Measurements from ENCODE around the gene TAF4B.
"Not testable (repeated sequence)": the region's sequence is repeated elsewhere in the genome, so short reads cannot be mapped to it uniquely, and the experiment has no call there.

Gene TAF4B

GRCh38 chr18:26424428-26425147, 198.3 kb downstream of the TAF4B start:
- no peak for DNase-seq (ENCODE audit: low read depth in 2 of 2)

GRCh38 chr18:26425148-26425531, 198.9 kb downstream of the TAF4B start:
- DNase-seq (ENCODE audit: low read depth in 2 of 2): no peak

GRCh38 chr18:26429535-26430226, 203.4 kb downstream of the TAF4B start:
- no peak for DNase-seq (ENCODE audit: low read depth in 2 of 2)

GRCh38 chr18:26432651-26433424, 206.6 kb downstream of the TAF4B start:
- DNase-seq (ENCODE audit: low read depth in 2 of 2): no peak

GRCh38 chr18:26434887-26435286, 208.6 kb downstream of the TAF4B start:
- DNase-seq (ENCODE audit: low read depth in 2 of 2): no peak

- DNase-seq (ENCODE audit: low read depth in 2 of 2): no peak
Observed at GRCh38 chr18:26435415-26436095, 209.3 kb downstream of the TAF4B start.

- no peak for DNase-seq (ENCODE audit: low read depth in 2 of 2)
Observed at GRCh38 chr18:26436176-26437051, 210.2 kb downstream of the TAF4B start.

- DNase-seq (ENCODE audit: low read depth in 2 of 2): not testable (repeated sequence)
Observed at GRCh38 chr18:26437634-26438033, 211.4 kb downstream of the TAF4B start.

GRCh38 chr18:26438980-26439379, 212.7 kb downstream of the TAF4B start:
- no peak for DNase-seq (ENCODE audit: low read depth in 2 of 2)

GRCh38 chr18:26439537-26439936, 213.3 kb downstream of the TAF4B start:
- DNase-seq (ENCODE audit: low read depth in 2 of 2): no peak

- no peak for DNase-seq (ENCODE audit: low read depth in 2 of 2)
Observed at GRCh38 chr18:26440644-26441043, 214.4 kb downstream of the TAF4B start.
